Measurements from ENCODE around the gene PPIL3. TPM values are rescaled to one million over a fixed set of nuclear protein-coding genes. Genes with fewer than 3 reads are reported as not detected.

Gene PPIL3
- total and polyA plus RNA-seq, 9 donors: 26.1 to 76.0 (median 42.4) TPM

DNA sequence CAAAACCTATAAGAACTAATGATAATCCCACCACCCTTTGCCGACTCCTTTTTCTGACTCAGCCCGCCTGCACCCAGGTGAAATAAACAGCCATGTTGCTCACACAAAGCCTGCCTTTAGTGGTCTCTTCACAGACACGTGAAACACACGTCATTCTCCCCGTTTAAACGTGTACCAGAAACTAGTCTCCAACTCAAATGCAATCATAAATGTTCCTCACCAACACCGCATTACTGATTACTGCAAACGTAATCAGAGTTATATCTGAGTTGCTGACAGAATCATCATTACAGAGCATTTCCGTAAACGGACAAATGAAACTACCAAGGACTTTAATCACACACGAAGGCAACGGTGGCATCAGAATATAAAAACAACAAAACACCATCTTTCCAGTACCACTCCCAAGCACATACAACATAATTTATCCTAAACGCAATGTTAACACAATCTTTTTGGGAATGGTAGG, 26.3 kb downstream of the PPIL3 start:
- peaks cover 20% of the 10 kb centered on the region for H3K36me3 ChIP-seq (ENCODE audit: control insufficient read depth, insufficient read depth, low read length)
- H3K4me1 ChIP-seq (ENCODE audit: control insufficient read depth, insufficient read depth, low read length): peaks cover 14% of the 10 kb centered on the region
- peak overlapping the region; percentile 100 for H3K27ac ChIP-seq (ENCODE audit: low read length)
- H3K9me3 ChIP-seq (replicated peaks; ENCODE audit: control insufficient read depth, low read depth, low read length): no peaks in the 10 kb centered on the region
- no peaks in the 10 kb centered on the region for H3K27me3 ChIP-seq (ENCODE audit: control insufficient read depth, insufficient read depth, low read length)
- 0% methylated on average over 13 of the region's 13 CpGs for WGBS (ENCODE audit: insufficient coverage)
- H3K4me3 ChIP-seq (ENCODE audit: low read length): peak overlapping the region; percentile 100
- DNase-seq: peak; percentile 85

DNA sequence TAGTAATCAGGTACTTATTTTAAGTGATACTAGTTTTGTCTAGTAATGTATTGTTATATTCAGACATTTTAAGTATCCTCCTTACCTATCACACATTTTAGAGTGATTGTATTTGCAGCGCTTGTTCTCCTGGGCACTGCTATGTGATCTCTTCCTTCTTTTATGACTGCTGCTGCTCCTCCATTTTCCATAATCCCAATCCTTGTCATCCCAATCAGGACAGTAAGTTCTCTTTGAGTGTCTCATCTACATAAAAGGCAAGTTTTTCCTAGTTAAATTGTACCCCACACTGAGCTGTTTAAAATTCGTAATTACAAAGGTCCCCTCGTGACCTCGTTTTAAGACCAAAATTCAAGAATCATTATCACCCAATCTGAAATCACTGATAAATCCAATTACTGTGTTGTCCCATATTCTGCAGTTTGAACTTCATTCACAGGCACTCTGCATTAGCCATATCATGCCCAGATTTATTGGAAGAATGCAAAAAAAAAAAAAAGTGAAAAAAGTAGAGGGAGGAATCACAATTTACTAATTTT, 27.2 kb downstream of the PPIL3 start:
- peak; percentile 32 for DNase-seq
- Histone ChIP-seq H3K36me3 (ENCODE audit: control insufficient read depth, insufficient read depth, low read length) (peaks cover 28% of the 10 kb centered on the region), H3K27me3 (ENCODE audit: control insufficient read depth, insufficient read depth, low read length) (no peaks in the 10 kb centered on the region), H3K9me3 (replicated peaks; ENCODE audit: control insufficient read depth, low read depth, low read length) (no peaks in the 10 kb centered on the region), H3K4me3 (ENCODE audit: low read length) (peak overlapping the region; percentile 100), H3K4me1 (ENCODE audit: control insufficient read depth, insufficient read depth, low read length) (peaks cover 11% of the 10 kb centered on the region), H3K27ac (ENCODE audit: low read length) (peak overlapping the region; percentile 100)
- WGBS (ENCODE audit: insufficient coverage): 80% methylated on average over 1 of the region's 4 CpGs

DNA sequence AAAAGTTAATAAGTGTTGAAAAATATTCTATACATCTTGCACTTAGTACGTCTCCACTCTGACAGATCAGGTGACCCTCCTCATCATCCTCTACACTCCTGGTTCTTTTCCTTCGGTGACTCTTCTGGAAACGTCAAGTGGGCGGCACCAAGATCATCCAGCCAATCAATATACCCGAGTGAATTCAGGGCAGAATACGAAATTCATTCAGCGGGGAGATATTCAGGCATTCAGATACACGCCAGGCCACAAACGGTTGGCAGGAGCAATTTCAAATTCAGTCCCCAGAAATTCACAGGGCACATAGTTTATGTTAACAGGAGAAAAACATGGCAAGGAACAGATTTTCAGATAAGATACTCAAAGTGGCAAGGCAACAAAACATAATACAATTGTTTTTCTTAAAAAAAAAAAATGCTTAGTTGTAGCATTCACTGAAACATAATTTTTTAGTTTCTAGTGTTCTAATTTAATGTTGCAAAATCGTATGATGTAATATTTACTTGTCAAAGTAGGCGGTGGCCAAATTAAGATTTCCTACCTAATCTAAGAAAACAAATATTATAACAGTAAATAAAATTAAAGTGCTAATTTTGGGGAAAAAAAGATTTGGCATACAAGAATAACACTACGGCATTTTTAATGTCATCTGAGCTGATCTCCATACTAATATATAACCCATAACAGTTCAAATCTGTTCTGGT, 28.6 kb downstream of the PPIL3 start:
- H3K4me1 ChIP-seq (ENCODE audit: control insufficient read depth, insufficient read depth, low read length): peaks cover 8% of the 10 kb centered on the region
- no peak overlapping the region for H3K4me3 ChIP-seq (ENCODE audit: low read length)
- WGBS (ENCODE audit: insufficient coverage): 40% methylated on average over 6 of the region's 12 CpGs
- peaks cover 40% of the 10 kb centered on the region for H3K36me3 ChIP-seq (ENCODE audit: control insufficient read depth, insufficient read depth, low read length)
- H3K27ac ChIP-seq (ENCODE audit: low read length): no peak overlapping the region
- no peaks in the 10 kb centered on the region for H3K27me3 ChIP-seq (ENCODE audit: control insufficient read depth, insufficient read depth, low read length)
- peak; percentile 25 for DNase-seq
- H3K9me3 ChIP-seq (replicated peaks; ENCODE audit: control insufficient read depth, low read depth, low read length): no peaks in the 10 kb centered on the region

DNA sequence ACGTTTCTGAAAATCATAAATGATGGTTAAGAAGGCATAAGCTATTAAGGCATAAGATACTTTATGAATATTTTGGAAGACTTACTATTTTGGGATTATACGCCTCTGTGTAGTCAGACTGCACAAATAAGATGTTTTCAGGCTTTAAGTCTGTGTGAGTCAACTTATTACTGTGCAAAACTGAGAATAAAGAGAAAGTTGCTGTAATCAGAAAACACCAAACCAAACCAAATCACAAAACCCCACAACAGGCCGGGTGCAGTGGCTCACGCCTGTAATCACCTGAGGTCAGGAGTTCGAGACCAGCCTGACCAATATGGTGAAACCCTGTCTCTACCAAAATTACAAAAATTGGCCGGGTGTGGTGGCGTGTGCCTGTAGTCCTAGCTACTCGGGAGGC, 32.1 kb downstream of the PPIL3 start:
- H3K4me3 ChIP-seq (ENCODE audit: low read length): no peak overlapping the region
- DNase-seq: no peak
- H3K4me1 ChIP-seq (ENCODE audit: control insufficient read depth, insufficient read depth, low read length): peaks cover 3% of the 10 kb centered on the region
- no peak overlapping the region for H3K27ac ChIP-seq (ENCODE audit: low read length)
- H3K36me3 ChIP-seq (ENCODE audit: control insufficient read depth, insufficient read depth, low read length): peaks cover 69% of the 10 kb centered on the region
- no peaks in the 10 kb centered on the region for H3K27me3 ChIP-seq (ENCODE audit: control insufficient read depth, insufficient read depth, low read length)
- WGBS (ENCODE audit: insufficient coverage): 80% methylated on average over 1 of the region's 8 CpGs
- no peaks in the 10 kb centered on the region for H3K9me3 ChIP-seq (replicated peaks; ENCODE audit: control insufficient read depth, low read depth, low read length)

DNA sequence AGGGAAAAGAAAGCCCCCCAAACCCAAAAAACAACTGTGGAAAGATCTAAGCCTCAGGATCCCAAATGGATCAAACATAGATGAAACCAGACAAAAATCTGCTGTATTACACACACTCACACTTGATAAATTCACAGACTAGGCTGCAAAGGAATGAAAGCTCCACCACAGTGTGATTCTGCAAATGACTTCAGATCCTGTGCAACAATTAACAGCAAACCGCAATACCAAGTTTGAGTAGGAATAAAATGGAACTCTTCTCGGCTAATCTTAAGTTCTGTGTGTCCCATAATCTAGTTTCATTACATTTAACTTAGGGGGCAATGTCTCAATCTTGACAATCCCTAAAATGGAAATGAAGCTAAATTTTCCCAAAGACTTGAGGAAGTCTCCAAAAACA, 36.3 kb downstream of the PPIL3 start:
- Histone ChIP-seq H3K4me1 (ENCODE audit: control insufficient read depth, insufficient read depth, low read length) (no peaks in the 10 kb centered on the region), H3K9me3 (replicated peaks; ENCODE audit: control insufficient read depth, low read depth, low read length) (no peaks in the 10 kb centered on the region), H3K4me3 (ENCODE audit: low read length) (no peak overlapping the region), H3K36me3 (ENCODE audit: control insufficient read depth, insufficient read depth, low read length) (peaks cover 63% of the 10 kb centered on the region), H3K27ac (ENCODE audit: low read length) (no peak overlapping the region), H3K27me3 (ENCODE audit: control insufficient read depth, insufficient read depth, low read length) (no peaks in the 10 kb centered on the region)
- no peak for DNase-seq
- WGBS (ENCODE audit: insufficient coverage): no CpG with 5 or more reads among the region's 2 CpGs

DNA sequence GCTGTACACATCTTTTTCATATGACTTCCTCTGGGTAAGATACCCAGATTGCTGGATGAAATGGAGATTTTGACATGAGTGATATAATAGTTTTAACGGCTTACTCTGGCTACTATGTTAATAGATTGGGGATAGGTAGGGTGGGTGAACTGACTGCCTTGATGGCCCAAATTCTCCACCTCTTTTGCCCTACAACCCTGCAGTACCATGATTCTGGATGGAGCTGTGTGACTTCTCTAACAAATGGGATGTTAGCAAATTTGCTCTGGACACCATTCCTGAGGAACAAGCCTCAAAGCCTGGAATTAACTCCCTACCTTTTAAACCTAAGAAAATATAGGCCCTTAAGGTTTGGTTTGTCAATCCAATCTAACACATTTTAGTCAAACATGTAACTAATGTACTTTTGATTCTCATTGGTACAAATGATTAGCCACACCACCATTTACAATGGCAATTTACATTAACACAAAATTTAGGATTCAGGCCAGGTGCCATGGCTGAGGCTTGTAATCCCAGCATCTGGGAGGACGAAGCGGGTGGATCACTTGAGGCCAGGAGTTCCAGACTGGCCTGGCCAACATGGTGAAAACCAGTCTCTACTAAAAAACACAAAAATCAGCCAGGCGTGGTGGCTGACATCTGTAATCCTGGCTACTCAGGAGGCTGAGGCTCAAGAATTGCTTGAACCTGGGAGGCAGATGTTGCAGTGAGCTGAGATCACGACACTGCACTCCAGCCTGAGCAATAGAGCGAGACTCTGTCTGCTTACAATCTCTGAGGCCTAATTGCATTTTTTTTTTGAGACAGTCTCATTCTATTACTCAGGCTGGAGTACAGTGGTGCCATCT, 37.3 kb downstream of the PPIL3 start:
- WGBS (ENCODE audit: insufficient coverage): 77% methylated on average over 3 of the region's 6 CpGs
- H3K27ac ChIP-seq (ENCODE audit: low read length): no peak overlapping the region
- peaks cover 55% of the 10 kb centered on the region for H3K36me3 ChIP-seq (ENCODE audit: control insufficient read depth, insufficient read depth, low read length)
- no peak overlapping the region for H3K4me3 ChIP-seq (ENCODE audit: low read length)
- H3K4me1 ChIP-seq (ENCODE audit: control insufficient read depth, insufficient read depth, low read length): no peaks in the 10 kb centered on the region
- no peaks in the 10 kb centered on the region for H3K27me3 ChIP-seq (ENCODE audit: control insufficient read depth, insufficient read depth, low read length)
- no peak for DNase-seq
- no peaks in the 10 kb centered on the region for H3K9me3 ChIP-seq (replicated peaks; ENCODE audit: control insufficient read depth, low read depth, low read length)

DNA sequence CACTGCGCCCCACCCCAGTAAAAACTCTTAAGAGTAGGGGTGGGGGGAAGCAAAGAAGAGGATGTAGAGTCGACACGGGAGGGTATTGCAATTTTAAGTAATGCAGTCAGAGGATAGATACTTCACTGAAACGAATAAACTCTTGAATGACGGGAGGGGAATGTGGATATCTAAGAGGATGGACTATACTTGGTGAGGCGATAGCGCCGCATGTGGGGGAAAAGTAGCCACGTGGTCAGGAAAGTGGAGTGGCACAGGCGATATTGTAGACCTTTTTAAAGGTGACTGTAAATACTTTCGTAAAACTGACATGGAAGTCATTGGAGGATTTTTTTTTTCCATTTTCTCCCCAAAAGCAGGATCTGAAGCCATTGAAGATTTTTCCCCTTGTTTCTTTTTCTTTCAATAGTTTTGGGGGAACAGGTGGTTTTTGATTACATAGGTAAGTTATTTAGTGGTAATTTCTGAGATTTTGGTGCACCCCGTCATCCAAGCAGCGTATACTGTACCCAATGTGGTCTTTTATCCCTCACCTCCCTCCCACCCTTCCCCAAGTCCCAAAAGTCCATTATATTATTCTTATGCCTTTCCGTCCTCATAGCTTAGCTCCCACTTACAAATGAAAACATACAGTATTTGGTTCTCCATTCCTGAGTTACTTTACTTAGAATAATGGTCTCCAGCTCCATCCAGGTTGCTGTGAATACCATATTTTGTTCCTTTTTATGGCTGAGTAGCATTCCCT, 38.2 kb downstream of the PPIL3 start:
- no peak overlapping the region for H3K4me3 ChIP-seq (ENCODE audit: low read length)
- no peaks in the 10 kb centered on the region for H3K4me1 ChIP-seq (ENCODE audit: control insufficient read depth, insufficient read depth, low read length)
- H3K27me3 ChIP-seq (ENCODE audit: control insufficient read depth, insufficient read depth, low read length): no peaks in the 10 kb centered on the region
- no peak overlapping the region for H3K27ac ChIP-seq (ENCODE audit: low read length)
- H3K36me3 ChIP-seq (ENCODE audit: control insufficient read depth, insufficient read depth, low read length): peaks cover 48% of the 10 kb centered on the region
- 75% methylated on average over 11 of the region's 14 CpGs for WGBS (ENCODE audit: insufficient coverage)
- H3K9me3 ChIP-seq (replicated peaks; ENCODE audit: control insufficient read depth, low read depth, low read length): no peaks in the 10 kb centered on the region
- no peak for DNase-seq

DNA sequence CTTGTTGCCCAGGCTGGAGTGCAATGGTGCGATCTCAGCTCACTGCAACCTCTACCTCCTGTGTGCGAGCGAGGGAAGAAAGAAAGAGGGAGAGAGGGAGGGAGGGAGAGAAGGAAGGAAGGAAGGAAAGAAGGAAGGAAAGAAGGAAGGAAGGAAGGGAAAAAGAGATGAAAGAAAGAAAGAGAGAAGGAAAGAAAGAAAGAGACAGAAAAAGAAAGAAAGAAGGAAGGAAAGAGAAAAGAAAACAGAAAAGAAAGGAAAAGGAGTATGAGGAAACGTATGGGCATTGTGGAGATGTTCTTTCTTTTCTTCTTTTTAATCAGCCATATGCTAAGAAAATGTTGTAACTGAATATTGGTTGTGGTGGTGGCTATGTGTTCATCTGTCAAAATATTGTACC, 40.9 kb downstream of the PPIL3 start:
- Histone ChIP-seq H3K27ac (ENCODE audit: low read length) (no peak overlapping the region), H3K27me3 (ENCODE audit: control insufficient read depth, insufficient read depth, low read length) (no peaks in the 10 kb centered on the region), H3K9me3 (replicated peaks; ENCODE audit: control insufficient read depth, low read depth, low read length) (no peaks in the 10 kb centered on the region), H3K4me3 (ENCODE audit: low read length) (no peak overlapping the region), H3K4me1 (ENCODE audit: control insufficient read depth, insufficient read depth, low read length) (no peaks in the 10 kb centered on the region), H3K36me3 (ENCODE audit: control insufficient read depth, insufficient read depth, low read length) (peaks cover 24% of the 10 kb centered on the region)
- WGBS (ENCODE audit: insufficient coverage): 74% methylated on average over 2 of the region's 4 CpGs
- DNase-seq: no peak

DNA sequence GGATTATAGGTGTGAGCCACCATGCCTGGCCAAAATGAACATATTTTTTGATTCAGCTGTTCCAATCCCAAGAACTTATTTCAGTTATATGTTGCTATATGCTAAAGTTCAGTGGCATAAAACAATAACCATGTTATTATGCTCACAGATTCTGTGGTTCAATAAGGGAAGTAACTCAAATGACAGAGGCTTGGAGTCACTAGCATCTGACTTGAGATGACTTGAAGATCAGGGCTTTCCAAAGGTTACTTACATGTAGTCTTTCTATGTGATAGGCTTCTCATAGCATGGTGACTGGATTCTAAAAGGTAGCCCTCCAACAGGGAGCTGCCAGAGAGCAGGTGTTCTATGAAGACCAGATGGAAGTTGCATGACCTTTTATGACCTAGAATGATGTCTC, 41.6 kb downstream of the PPIL3 start:
- H3K4me1 ChIP-seq (ENCODE audit: control insufficient read depth, insufficient read depth, low read length): no peaks in the 10 kb centered on the region
- no peak overlapping the region for H3K4me3 ChIP-seq (ENCODE audit: low read length)
- H3K27ac ChIP-seq (ENCODE audit: low read length): no peak overlapping the region
- no peaks in the 10 kb centered on the region for H3K27me3 ChIP-seq (ENCODE audit: control insufficient read depth, insufficient read depth, low read length)
- H3K36me3 ChIP-seq (ENCODE audit: control insufficient read depth, insufficient read depth, low read length): peaks cover 18% of the 10 kb centered on the region
- no peak for DNase-seq
- H3K9me3 ChIP-seq (replicated peaks; ENCODE audit: control insufficient read depth, low read depth, low read length): no peaks in the 10 kb centered on the region
